GM12865 (cell line): Measurements from ENCODE around the gene GPX4.
"Not testable (repeated sequence)": the region's sequence is repeated elsewhere in the genome, so short reads cannot be mapped to it uniquely, and the experiment has no call there.

ENCODE experiments used
- DNase-seq: peaks from one replicate; pipeline ENCODE4 v3.0.0; 2010; ENCODE audit warnings: low read depth
- H3K4me3 ChIP-seq: 2 replicates; pipeline ENCODE4 v1.5.1; 2011; ENCODE audit warnings: mild to moderate bottlenecking, low read depth, low read length, control low read depth
- TF ChIP-seq, protein P1 (sequence below): IDR thresholded peaks from 2 replicates; pipeline ENCODE4 v1.5.1; 2011; ENCODE audit warnings: low read length, control low read depth, low read depth, inconsistent platforms; ENCODE audit not compliant: insufficient read depth; ENCODE audit errors: missing control alignments

The GPX4 gene

DNA sequence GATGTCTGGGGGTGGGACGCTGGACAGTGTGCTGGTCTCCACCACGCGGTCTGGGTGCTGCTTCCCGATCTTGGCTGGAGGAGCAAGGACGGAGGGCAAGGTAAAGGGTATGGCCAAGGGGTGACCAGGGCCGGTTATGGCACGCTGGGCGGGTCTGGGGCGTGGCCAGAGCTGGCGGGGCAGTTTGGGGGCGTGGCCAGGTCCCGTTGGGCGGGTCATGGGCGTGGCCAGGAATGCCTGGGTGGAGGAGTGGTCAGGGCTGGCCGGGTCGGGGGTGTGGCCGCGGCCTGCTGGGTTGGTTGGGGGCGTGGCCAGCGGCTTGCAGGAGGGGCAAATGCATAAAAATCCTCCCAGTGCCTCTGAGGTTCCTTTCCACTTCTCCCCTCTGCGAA lies 19.2 kb downstream of the GPX4 start:
- TF ChIP-seq, protein P1, sequence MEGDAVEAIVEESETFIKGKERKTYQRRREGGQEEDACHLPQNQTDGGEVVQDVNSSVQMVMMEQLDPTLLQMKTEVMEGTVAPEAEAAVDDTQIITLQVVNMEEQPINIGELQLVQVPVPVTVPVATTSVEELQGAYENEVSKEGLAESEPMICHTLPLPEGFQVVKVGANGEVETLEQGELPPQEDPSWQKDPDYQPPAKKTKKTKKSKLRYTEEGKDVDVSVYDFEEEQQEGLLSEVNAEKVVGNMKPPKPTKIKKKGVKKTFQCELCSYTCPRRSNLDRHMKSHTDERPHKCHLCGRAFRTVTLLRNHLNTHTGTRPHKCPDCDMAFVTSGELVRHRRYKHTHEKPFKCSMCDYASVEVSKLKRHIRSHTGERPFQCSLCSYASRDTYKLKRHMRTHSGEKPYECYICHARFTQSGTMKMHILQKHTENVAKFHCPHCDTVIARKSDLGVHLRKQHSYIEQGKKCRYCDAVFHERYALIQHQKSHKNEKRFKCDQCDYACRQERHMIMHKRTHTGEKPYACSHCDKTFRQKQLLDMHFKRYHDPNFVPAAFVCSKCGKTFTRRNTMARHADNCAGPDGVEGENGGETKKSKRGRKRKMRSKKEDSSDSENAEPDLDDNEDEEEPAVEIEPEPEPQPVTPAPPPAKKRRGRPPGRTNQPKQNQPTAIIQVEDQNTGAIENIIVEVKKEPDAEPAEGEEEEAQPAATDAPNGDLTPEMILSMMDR = no peak
- no peak overlapping the region for H3K4me3 ChIP-seq
- peak; percentile 91 for DNase-seq

- DNase-seq = no peak
- no peak overlapping the region for H3K4me3 ChIP-seq
- TF ChIP-seq, protein P1 = no peak
These were observed 19.6 kb downstream of the GPX4 start for GRCh38 chr19:1123381-1123780.

DNA sequence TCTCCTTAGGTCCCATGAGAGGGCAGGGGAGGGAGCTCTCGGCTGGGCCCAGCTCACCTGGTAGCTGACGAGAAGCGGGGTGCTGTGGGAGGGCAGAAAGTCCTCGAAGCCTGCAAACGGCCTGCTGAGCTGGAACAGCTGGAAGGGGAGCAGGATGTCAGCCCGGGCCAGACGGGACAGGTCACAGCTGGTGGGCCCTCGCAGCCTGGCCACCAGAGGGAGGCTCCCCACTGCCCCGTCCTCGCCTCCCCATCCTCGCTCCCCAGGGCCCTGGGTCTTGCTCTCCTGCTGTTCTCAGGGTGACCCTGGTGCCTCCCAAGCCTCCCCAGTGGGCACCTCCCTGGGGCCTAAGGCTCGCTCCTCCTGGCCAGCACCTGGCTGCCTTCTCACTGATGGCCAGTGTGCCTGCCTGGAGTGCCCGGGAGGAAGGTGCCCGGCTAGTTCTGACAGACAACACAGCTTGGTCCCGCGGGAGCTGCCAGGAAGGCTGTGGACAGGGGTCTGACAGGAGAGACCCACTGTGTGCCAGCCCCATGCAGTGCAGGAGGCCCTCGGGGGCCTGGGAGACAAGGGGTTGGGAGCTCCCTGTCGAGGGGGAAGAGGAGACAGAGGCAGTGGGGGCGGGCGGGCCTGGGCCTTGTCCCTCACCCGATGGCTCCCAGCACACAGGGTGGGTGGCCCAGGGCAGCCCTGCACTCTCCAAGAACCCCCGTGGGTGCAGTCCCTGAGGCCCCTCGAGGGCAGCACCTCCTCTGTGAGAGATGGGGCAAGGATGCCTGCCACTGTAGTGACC lies 20.3 kb downstream of the GPX4 start:
- DNase-seq = no peak
- TF ChIP-seq, protein P1 = no peak
- H3K4me3 ChIP-seq = no peak overlapping the region

DNA sequence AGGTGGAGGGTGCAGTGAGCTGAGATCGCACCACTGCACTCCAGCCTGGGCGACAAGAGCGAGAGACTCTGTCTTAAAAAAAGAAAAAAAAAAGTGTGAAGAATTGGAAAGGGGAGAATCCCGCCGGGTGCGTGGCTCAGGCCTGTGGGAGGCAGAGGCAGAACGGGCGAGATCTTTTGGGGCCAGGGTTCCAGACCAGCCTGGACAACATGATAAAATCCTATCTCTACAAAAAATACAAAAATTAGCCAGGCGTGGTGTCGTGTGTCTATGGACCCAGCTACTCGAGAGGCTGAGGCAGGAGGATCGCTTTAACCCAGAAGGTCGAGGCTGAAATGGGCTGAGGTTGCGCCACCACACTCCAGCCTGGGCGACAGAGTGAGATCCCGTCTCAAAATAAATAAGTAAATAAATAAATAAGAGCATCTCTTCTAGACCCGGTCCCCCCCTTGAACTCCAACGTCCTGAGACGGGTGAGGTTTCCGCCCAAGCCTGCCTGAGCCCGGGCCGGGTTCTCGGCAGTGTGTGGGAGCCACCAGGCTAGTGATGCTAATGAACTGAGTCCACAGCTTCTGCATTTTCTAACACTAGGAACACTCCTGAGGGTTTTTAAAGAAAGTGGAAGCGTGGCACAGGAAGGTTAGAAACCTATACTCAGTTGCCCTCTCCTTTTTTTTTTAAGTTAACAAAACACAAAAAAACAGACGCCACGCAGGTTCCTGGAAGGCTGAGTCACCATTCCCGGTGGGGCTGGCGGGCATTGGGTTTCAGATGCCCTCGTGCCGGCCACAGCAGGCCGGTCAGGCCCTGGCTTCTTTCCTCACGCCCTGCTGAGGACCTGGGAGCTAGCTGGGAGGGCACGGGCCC lies 22.0 kb downstream of the GPX4 start:
- DNase-seq = no peak
- H3K4me3 ChIP-seq = no peak overlapping the region
- TF ChIP-seq, protein P1 = no peak

GRCh38 chr19:1126984-1127760 lies 23.4 kb downstream of the GPX4 start:
- DNase-seq = no peak
- TF ChIP-seq, protein P1 = no peak
- H3K4me3 ChIP-seq = no peak overlapping the region

DNA sequence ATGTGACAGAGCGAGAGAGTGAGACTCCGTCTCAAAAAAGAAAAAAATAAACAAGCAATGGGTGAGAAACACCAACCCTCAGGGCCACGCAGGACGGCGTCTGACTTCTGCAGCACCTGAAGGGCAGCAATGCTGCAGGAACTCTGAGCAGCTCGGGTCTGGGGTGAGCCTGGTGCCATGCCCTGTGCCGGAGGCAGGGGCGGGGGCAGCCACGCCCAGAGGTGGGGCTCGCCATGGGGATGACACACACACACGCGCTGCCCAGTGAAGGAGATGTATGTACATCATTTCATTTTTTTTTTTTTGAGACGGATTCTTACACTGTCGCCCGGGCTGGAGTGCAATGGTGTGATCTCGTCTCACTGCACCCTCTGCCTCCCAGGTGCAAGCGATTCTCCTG lies 24.3 kb downstream of the GPX4 start:
- DNase-seq = no peak
- TF ChIP-seq, protein P1 = no peak
- no peak overlapping the region for H3K4me3 ChIP-seq

GRCh38 chr19:1129084-1129483 lies 25.3 kb downstream of the GPX4 start:
- H3K4me3 ChIP-seq, DNase-seq: not testable (repeated sequence)
